Trophoblast cell (in vitro differentiated cells and primary cell): ENCODE data around the gene MCOLN2.

Experiments used
- DNase-seq, 2 donors: peaks; one replicate each; pipeline ENCODE4 v3.0.0-alpha.2; 2016
- H2AFZ ChIP-seq: 2 replicates; pipeline ENCODE4 v1.6.1; 2013; ENCODE audit warnings: low read length, moderate library complexity, mild to moderate bottlenecking; ENCODE audit not compliant: insufficient read depth, poor library complexity
- H2AK5ac ChIP-seq: 2 replicates; pipeline ENCODE4 v1.6.1; 2013; ENCODE audit warnings: mild to moderate bottlenecking, low read length
- H2BK120ac ChIP-seq: 2 replicates; pipeline ENCODE4 v1.6.1; 2013; ENCODE audit warnings: low read length, mild to moderate bottlenecking, moderate library complexity; ENCODE audit not compliant: insufficient read depth, poor library complexity
- H2BK12ac ChIP-seq: 2 replicates; pipeline ENCODE4 v1.6.1; 2013; ENCODE audit warnings: mild to moderate bottlenecking, low read length, moderate library complexity
- H2BK5ac ChIP-seq: 2 replicates; pipeline ENCODE4 v1.6.1; 2013; ENCODE audit warnings: low read length, low read depth, moderate library complexity, mild to moderate bottlenecking; ENCODE audit not compliant: poor library complexity
- H3K14ac ChIP-seq: 2 replicates; pipeline ENCODE4 v1.6.1; 2013; ENCODE audit warnings: mild to moderate bottlenecking, low read length
- H3K18ac ChIP-seq: 2 replicates; pipeline ENCODE4 v1.6.1; 2013; ENCODE audit warnings: mild to moderate bottlenecking, low read length
- H3K23ac ChIP-seq: 2 replicates; pipeline ENCODE4 v1.6.1; 2013; ENCODE audit warnings: low read length
- H3K27ac ChIP-seq: 2 replicates; pipeline ENCODE4 v1.5.1; 2013; ENCODE audit warnings: low read depth, mild to moderate bottlenecking, inconsistent platforms, low read length, moderate library complexity
- H3K27me3 ChIP-seq: 2 replicates; pipeline ENCODE4 v1.6.1; 2013; ENCODE audit warnings: inconsistent platforms, mild to moderate bottlenecking, low read length, moderate library complexity; ENCODE audit not compliant: insufficient read depth
- H3K36me3 ChIP-seq, 2 experiments: 1 replicate in 1 of 2; 2 replicates in 1 of 2; pipeline ENCODE4 v1.6.1; 2013; ENCODE audit warnings: low read length in 2 of 2, mild to moderate bottlenecking in 2 of 2, moderate library complexity in 1 of 2; ENCODE audit not compliant: insufficient read depth in 2 of 2, control insufficient read depth in 1 of 2
- H3K4ac ChIP-seq: 2 replicates; pipeline ENCODE4 v1.6.1; 2013; ENCODE audit warnings: low read depth, mild to moderate bottlenecking, low read length, moderate library complexity
- H3K4me1 ChIP-seq, 2 experiments: 1 replicate in 1 of 2; 2 replicates in 1 of 2; pipeline ENCODE4 v1.6.1; 2013; ENCODE audit warnings: low read length in 2 of 2, mild to moderate bottlenecking in 2 of 2, moderate library complexity in 1 of 2; ENCODE audit not compliant: insufficient read depth in 2 of 2, control insufficient read depth in 1 of 2
- H3K4me2 ChIP-seq: 2 replicates; pipeline ENCODE4 v1.6.1; 2013; ENCODE audit warnings: inconsistent platforms, mild to moderate bottlenecking, low read length, moderate library complexity
- H3K4me3 ChIP-seq: 2 replicates; pipeline ENCODE4 v1.5.1; 2013; ENCODE audit warnings: mild to moderate bottlenecking, low read depth, low read length, inconsistent platforms
- H3K79me1 ChIP-seq: one replicate; pipeline ENCODE4 v1.6.1; 2013; ENCODE audit warnings: low read length
- H3K79me2 ChIP-seq: 2 replicates; pipeline ENCODE4 v1.6.1; 2013; ENCODE audit warnings: low read length, mild to moderate bottlenecking; ENCODE audit not compliant: control insufficient read depth, insufficient read depth, poor library complexity
- H3K9ac ChIP-seq: 2 replicates; pipeline ENCODE4 v1.6.1; 2013; ENCODE audit warnings: mild to moderate bottlenecking, low read length
- H3K9me3 ChIP-seq: 2 replicates; pipeline ENCODE4 v1.6.1; 2013; ENCODE audit warnings: low read depth, mild to moderate bottlenecking, control low read depth, inconsistent platforms, low read length; ENCODE audit not compliant: insufficient read depth
- H4K12ac ChIP-seq: 2 replicates; pipeline ENCODE4 v1.6.1; 2013; ENCODE audit warnings: low read depth, mild to moderate bottlenecking, low read length, moderate library complexity
- H4K8ac ChIP-seq: 2 replicates; pipeline ENCODE4 v1.6.1; 2013; ENCODE audit warnings: low read depth, mild to moderate bottlenecking, low read length, moderate library complexity
- H4K91ac ChIP-seq: one replicate; pipeline ENCODE4 v1.6.1; 2013; ENCODE audit warnings: low read depth, mild to moderate bottlenecking, low read length, moderate library complexity
- WGBS: extraction: QIAGEN DNeasy Blood & Tissue Kit; methylation state at CpG from one replicate; pipeline ENCODE4 v1.1.7; 2013; ENCODE audit warnings: missing lambda C conversion rate; ENCODE audit not compliant: insufficient read length, insufficient coverage; ENCODE audit errors: extremely low coverage; 5-methylcytosine and 5-hydroxymethylcytosine counted together

The MCOLN2 gene

GRCh38 chr1:84930329-84930728 is 66.6 kb downstream of the MCOLN2 start:
- no peaks in the 10 kb centered on the region for H3K27me3 ChIP-seq
- no peaks in the 10 kb centered on the region for H3K4me1 ChIP-seq
- no peak overlapping the region for H4K91ac ChIP-seq
- no peak overlapping the region for H3K4me2 ChIP-seq
- DNase-seq = no peak
- no peak overlapping the region for H3K4me3 ChIP-seq
- no peak overlapping the region for H3K18ac ChIP-seq
- H3K14ac ChIP-seq = no peak overlapping the region
- H3K79me2 ChIP-seq = no peaks in the 10 kb centered on the region
- no peak overlapping the region for H3K4ac ChIP-seq
- no peak overlapping the region for H3K9ac ChIP-seq
- H4K12ac ChIP-seq = no peak overlapping the region
- no peak overlapping the region for H2AFZ ChIP-seq
- no peak overlapping the region for H2BK120ac ChIP-seq
- no peak overlapping the region for H2BK12ac ChIP-seq
- no peaks in the 10 kb centered on the region for H3K79me1 ChIP-seq
- no CpG with 5 or more reads among the region's 4 CpGs for WGBS
- no peak overlapping the region for H2BK5ac ChIP-seq
- H2AK5ac ChIP-seq = no peak overlapping the region
- H3K27ac ChIP-seq = no peak overlapping the region
- H3K23ac ChIP-seq = no peak overlapping the region
- H4K8ac ChIP-seq = no peak overlapping the region
- no peaks in the 10 kb centered on the region for H3K9me3 ChIP-seq
- no peaks in the 10 kb centered on the region for H3K36me3 ChIP-seq

GRCh38 chr1:84929581-84929980 is 67.3 kb downstream of the MCOLN2 start:
- Histone ChIP-seq H2AFZ (no peak overlapping the region), H4K8ac (no peak overlapping the region), H3K79me1 (no peaks in the 10 kb centered on the region), H3K27me3 (no peaks in the 10 kb centered on the region), H3K36me3 (no peaks in the 10 kb centered on the region), H3K4me1 (no peaks in the 10 kb centered on the region), H3K4ac (no peak overlapping the region), H2BK5ac (no peak overlapping the region), H3K23ac (no peak overlapping the region), H4K12ac (no peak overlapping the region), H3K18ac (no peak overlapping the region), H4K91ac (no peak overlapping the region), H3K27ac (no peak overlapping the region), H2AK5ac (no peak overlapping the region), H3K79me2 (no peaks in the 10 kb centered on the region), H3K9ac (no peak overlapping the region), H2BK12ac (no peak overlapping the region), H2BK120ac (no peak overlapping the region), H3K14ac (no peak overlapping the region), H3K9me3 (no peaks in the 10 kb centered on the region), H3K4me3 (no peak overlapping the region), H3K4me2 (no peak overlapping the region)
- no CpG with 5 or more reads among the region's 1 CpG for WGBS
- DNase-seq = no peak

- no peak overlapping the region for H3K18ac ChIP-seq
- H4K8ac ChIP-seq = no peak overlapping the region
- no peaks in the 10 kb centered on the region for H3K27me3 ChIP-seq
- H3K14ac ChIP-seq = no peak overlapping the region
- H3K9ac ChIP-seq = no peak overlapping the region
- H4K12ac ChIP-seq = no peak overlapping the region
- H3K9me3 ChIP-seq = no peaks in the 10 kb centered on the region
- H2BK5ac ChIP-seq = no peak overlapping the region
- no peak overlapping the region for H3K23ac ChIP-seq
- no peak overlapping the region for H3K4me3 ChIP-seq
- no peak overlapping the region for H3K4me2 ChIP-seq
- H2BK12ac ChIP-seq = no peak overlapping the region
- no peaks in the 10 kb centered on the region for H3K79me2 ChIP-seq
- H3K36me3 ChIP-seq = no peaks in the 10 kb centered on the region
- no peak overlapping the region for H2AFZ ChIP-seq
- no peak overlapping the region for H3K4ac ChIP-seq
- H3K27ac ChIP-seq = no peak overlapping the region
- H3K4me1 ChIP-seq = no peaks in the 10 kb centered on the region
- no peak for DNase-seq
- H2AK5ac ChIP-seq = no peak overlapping the region
- no peak overlapping the region for H2BK120ac ChIP-seq
- no CpG with 5 or more reads among the region's 4 CpGs for WGBS
- no peaks in the 10 kb centered on the region for H3K79me1 ChIP-seq
- H4K91ac ChIP-seq = no peak overlapping the region
Measured at GRCh38 chr1:84928979-84929378, 67.9 kb downstream of the MCOLN2 start.

- Histone ChIP-seq H3K9me3 (no peaks in the 10 kb centered on the region), H4K91ac (no peak overlapping the region), H4K12ac (no peak overlapping the region), H2BK120ac (no peak overlapping the region), H3K23ac (no peak overlapping the region), H3K27ac (no peak overlapping the region), H3K14ac (no peak overlapping the region), H3K4me1 (no peaks in the 10 kb centered on the region), H3K4me2 (no peak overlapping the region), H3K79me2 (no peaks in the 10 kb centered on the region), H2BK12ac (no peak overlapping the region), H3K36me3 (no peaks in the 10 kb centered on the region), H4K8ac (no peak overlapping the region), H3K4ac (no peak overlapping the region), H3K4me3 (no peak overlapping the region), H3K18ac (no peak overlapping the region), H2AFZ (no peak overlapping the region), H2AK5ac (no peak overlapping the region), H3K79me1 (no peaks in the 10 kb centered on the region), H3K9ac (no peak overlapping the region), H2BK5ac (no peak overlapping the region), H3K27me3 (no peaks in the 10 kb centered on the region)
- WGBS = no CpG with 5 or more reads among the region's 3 CpGs
- no peak for DNase-seq
Measured at GRCh38 chr1:84923317-84923716, 73.6 kb downstream of the MCOLN2 start.
